Activated gamma-delta T cell treated with Interleukin-2 at 50 U/mL for 16 hours (primary cell): ENCODE data around the gene ASGR2.

ENCODE experiments used
- DNase-seq: peaks from one replicate; pipeline ENCODE4 v3.0.0-alpha.2; 2020

ASGR2 gene

DNA sequence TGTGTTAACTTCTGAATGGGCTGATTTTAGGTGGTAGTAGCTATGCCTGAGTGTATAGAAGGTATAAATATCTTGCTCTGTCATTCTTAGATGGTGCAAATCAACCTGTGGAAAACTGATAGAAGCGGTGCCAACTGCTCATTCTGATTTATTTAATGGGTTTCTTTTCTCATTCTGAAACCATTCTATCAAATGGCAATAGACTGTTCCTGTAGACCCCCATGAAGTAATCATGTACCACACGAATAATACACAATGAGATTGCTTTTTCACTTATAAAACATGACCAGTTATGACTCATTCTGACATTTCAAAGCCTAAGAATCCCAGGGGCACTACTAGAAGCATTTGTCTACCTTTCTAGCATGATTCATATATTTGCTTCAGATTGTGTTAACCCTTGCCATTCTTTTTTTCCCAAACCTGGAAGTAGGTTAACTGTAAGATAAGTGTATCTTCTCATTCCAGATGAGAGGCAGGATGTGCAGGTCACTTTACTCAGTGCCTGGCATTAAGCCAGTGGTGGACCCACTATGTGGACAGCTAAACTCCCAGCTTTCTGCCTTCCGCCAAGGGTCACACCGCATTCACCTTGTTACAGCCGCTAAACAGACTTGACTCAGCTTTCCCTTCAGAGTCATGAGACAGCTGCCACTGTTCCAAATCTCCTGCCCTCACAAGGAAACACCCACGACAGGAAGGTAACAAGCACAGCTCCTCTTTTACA is 54.3 kb downstream of the ASGR2 start:
- DNase-seq, result no peak

DNA sequence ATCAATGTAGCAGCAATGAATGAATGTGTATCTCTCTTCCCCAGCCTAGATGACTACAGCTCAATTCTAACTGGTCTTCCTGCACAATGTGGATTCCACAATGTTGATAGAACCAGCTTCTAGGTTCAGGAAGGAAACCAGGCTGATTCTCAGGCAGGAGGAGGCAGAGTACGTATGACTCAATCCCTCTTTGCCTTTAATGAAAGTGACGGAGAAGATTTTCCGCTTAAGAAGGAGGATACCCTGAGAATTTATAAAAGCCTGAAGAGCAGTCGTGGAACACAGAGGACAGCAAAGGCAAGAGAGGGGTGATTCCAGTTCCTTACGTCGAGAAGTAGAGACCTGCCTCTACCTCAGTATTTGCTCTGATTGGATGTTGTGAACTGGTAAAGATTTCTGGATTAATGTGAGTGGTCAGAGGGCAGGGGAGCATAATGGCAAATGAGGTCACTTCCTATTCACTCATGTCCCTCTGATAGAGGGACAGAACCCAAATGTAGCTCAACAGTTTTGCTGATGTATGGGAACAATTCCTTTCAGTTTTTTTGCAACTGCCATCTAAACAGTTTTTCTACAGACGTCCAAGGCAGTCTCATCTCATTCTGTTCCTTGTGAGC is 55.7 kb downstream of the ASGR2 start:
- DNase-seq, result no peak

DNA sequence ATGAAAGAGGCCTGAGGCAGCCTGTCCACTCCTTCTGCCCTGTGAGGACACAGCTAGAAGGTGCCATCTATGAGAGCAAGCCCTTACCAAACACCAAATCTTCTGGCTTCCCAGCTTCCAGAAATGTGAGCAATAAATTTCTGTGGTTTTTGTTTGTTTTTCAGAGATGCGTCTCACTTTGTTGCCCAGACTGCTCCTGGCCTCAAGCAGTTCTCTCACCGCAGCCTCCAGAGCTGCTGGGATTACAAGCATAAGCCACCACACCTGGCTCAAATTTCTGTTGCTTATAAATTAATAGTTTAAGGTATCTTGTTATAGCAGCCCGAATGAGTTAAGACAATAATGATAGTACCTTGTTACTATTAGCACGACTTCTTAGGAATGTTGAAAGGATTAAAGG is 58.2 kb downstream of the ASGR2 start:
- DNase-seq, result no peak
